Muscle of leg (tissue), 11 donors: ENCODE results near the gene RAN. TPM values are rescaled to one million over a fixed set of nuclear protein-coding genes. Genes with fewer than 3 reads are reported as not detected.
"Not testable (repeated sequence)": the region's sequence is repeated elsewhere in the genome, so short reads cannot be mapped to it uniquely, and the experiment has no call there.

Source experiments
- DNase-seq: peaks from one replicate; pipeline ENCODE4 v3.0.0; 2013
- H3K27ac ChIP-seq: one replicate; pipeline ENCODE4 v1.5.1; 2013; ENCODE audit warnings: mild to moderate bottlenecking, low read length, control low read depth
- H3K27me3 ChIP-seq: one replicate; pipeline ENCODE4 v1.6.1; 2013; ENCODE audit warnings: low read length; ENCODE audit not compliant: control insufficient read depth, insufficient read depth
- H3K36me3 ChIP-seq: one replicate; pipeline ENCODE4 v1.6.1; 2013; ENCODE audit warnings: low read length; ENCODE audit not compliant: control insufficient read depth, insufficient read depth
- H3K4me1 ChIP-seq: one replicate; pipeline ENCODE4 v1.6.1; 2013; ENCODE audit warnings: low read length; ENCODE audit not compliant: control insufficient read depth, insufficient read depth
- H3K4me3 ChIP-seq: one replicate; pipeline ENCODE4 v1.5.1; 2013; ENCODE audit warnings: low read length, control low read depth
- H3K9me3 ChIP-seq: replicated peaks from 2 replicates; pipeline ENCODE4 v1.6.1; 2013; ENCODE audit warnings: low read depth, low read length; ENCODE audit not compliant: control insufficient read depth
- WGBS: methylation state at CpG from one replicate; pipeline ENCODE4 v1.1.5; 2013; ENCODE audit warnings: missing lambda C conversion rate; ENCODE audit not compliant: insufficient coverage; 5-methylcytosine and 5-hydroxymethylcytosine counted together
- polyA plus RNA-seq, 8 donors: library from polyadenylated mRNA; unstranded; fragments of 120-200 nt; gene quantifications; one replicate each; pipeline versions ENCODE4 v1.2.1 to v1.2.3, GENCODE V29; 2013; ENCODE audit warnings: inconsistent platforms in 1 of 8, low replicate concordance in 1 of 8; ENCODE audit not compliant: insufficient read length in 8 of 8, insufficient read depth in 1 of 8
- total RNA-seq: library from RNA; stranded (reverse); fragments of 120-200 nt; gene quantifications from one replicate; pipeline ENCODE4 v1.2.4, GENCODE V29; 2013

RAN gene
- total and polyA plus RNA-seq, 9 donors: 370 to 512 (median 417) TPM

- no peaks in the 10 kb centered on the region for H3K4me1 ChIP-seq
- no peak overlapping the region for H3K27ac ChIP-seq
- H3K36me3 ChIP-seq: no peaks in the 10 kb centered on the region
- no peak overlapping the region for H3K4me3 ChIP-seq
- H3K27me3 ChIP-seq: no peaks in the 10 kb centered on the region
- no peaks in the 10 kb centered on the region for H3K9me3 ChIP-seq
- WGBS: 67% methylated on average over 1 of the region's 2 CpGs
- no peak for DNase-seq
These were observed 32.2 kb downstream of the RAN start for GRCh38 chr12:130904064-130904463.

- H3K9me3 ChIP-seq, H3K27me3 ChIP-seq, H3K36me3 ChIP-seq, DNase-seq, H3K4me3 ChIP-seq, H3K27ac ChIP-seq, H3K4me1 ChIP-seq: not testable (repeated sequence)
- WGBS: 87% methylated on average over 17 of the region's 31 CpGs
These were observed 33.1 kb downstream of the RAN start for GRCh38 chr12:130904936-130905455.

GRCh38 chr12:130909111-130909510 lies 37.2 kb downstream of the RAN start:
- DNase-seq: no peak
- no peak overlapping the region for H3K4me3 ChIP-seq
- H3K36me3 ChIP-seq: no peaks in the 10 kb centered on the region
- H3K9me3 ChIP-seq: peaks cover 3% of the 10 kb centered on the region
- H3K27ac ChIP-seq: no peak overlapping the region
- no peaks in the 10 kb centered on the region for H3K27me3 ChIP-seq
- 87% methylated on average over 4 of the region's 4 CpGs for WGBS
- no peaks in the 10 kb centered on the region for H3K4me1 ChIP-seq

GRCh38 chr12:130911193-130911592 lies 39.3 kb downstream of the RAN start:
- WGBS: no CpG with 5 or more reads among the region's 1 CpG
- peaks cover 3% of the 10 kb centered on the region for H3K9me3 ChIP-seq
- DNase-seq: no peak
- H3K36me3 ChIP-seq: no peaks in the 10 kb centered on the region
- peaks cover 3% of the 10 kb centered on the region for H3K4me1 ChIP-seq
- no peak overlapping the region for H3K4me3 ChIP-seq
- H3K27me3 ChIP-seq: peaks cover 9% of the 10 kb centered on the region
- H3K27ac ChIP-seq: no peak overlapping the region

- H3K36me3 ChIP-seq: no peaks in the 10 kb centered on the region
- no peak overlapping the region for H3K27ac ChIP-seq
- H3K4me3 ChIP-seq: no peak overlapping the region
- H3K27me3 ChIP-seq: peaks cover 15% of the 10 kb centered on the region
- DNase-seq: no peak
- peaks cover 3% of the 10 kb centered on the region for H3K9me3 ChIP-seq
- H3K4me1 ChIP-seq: peaks cover 8% of the 10 kb centered on the region
These were observed 40.1 kb downstream of the RAN start for GRCh38 chr12:130911933-130912332.

- Histone ChIP-seq H3K9me3 (no peaks in the 10 kb centered on the region), H3K27ac (no peak overlapping the region), H3K27me3 (peaks cover 27% of the 10 kb centered on the region), H3K36me3 (no peaks in the 10 kb centered on the region), H3K4me3 (peak overlapping the region; percentile 25), H3K4me1 (peaks cover 8% of the 10 kb centered on the region)
- 3% methylated on average over 30 of the region's 37 CpGs for WGBS
- DNase-seq: peak; percentile 76
These were observed 44.5 kb downstream of the RAN start for GRCh38 chr12:130916241-130916911.

GRCh38 chr12:130917607-130918006 lies 45.7 kb downstream of the RAN start:
- Histone ChIP-seq H3K36me3 (no peaks in the 10 kb centered on the region), H3K27ac (no peak overlapping the region), H3K27me3 (peaks cover 27% of the 10 kb centered on the region), H3K4me1 (peaks cover 8% of the 10 kb centered on the region), H3K9me3 (peaks cover 3% of the 10 kb centered on the region), H3K4me3 (no peak overlapping the region)
- DNase-seq: no peak
- 92% methylated on average over 12 of the region's 13 CpGs for WGBS

- peaks cover 3% of the 10 kb centered on the region for H3K9me3 ChIP-seq
- no peak overlapping the region for H3K27ac ChIP-seq
- DNase-seq: no peak
- 45% methylated on average over 1 of the region's 1 CpG for WGBS
- peaks cover 8% of the 10 kb centered on the region for H3K4me1 ChIP-seq
- no peaks in the 10 kb centered on the region for H3K36me3 ChIP-seq
- no peak overlapping the region for H3K4me3 ChIP-seq
- peaks cover 27% of the 10 kb centered on the region for H3K27me3 ChIP-seq
These were observed 47.2 kb downstream of the RAN start for GRCh38 chr12:130919086-130919485.

GRCh38 chr12:130920119-130920703 lies 48.3 kb downstream of the RAN start:
- peaks cover 3% of the 10 kb centered on the region for H3K9me3 ChIP-seq
- H3K4me1 ChIP-seq: peaks cover 9% of the 10 kb centered on the region
- no peaks in the 10 kb centered on the region for H3K36me3 ChIP-seq
- H3K27ac ChIP-seq: no peak overlapping the region
- H3K27me3 ChIP-seq: peaks cover 27% of the 10 kb centered on the region
- WGBS: 85% methylated on average over 14 of the region's 15 CpGs
- H3K4me3 ChIP-seq: no peak overlapping the region
- no peak for DNase-seq

- peaks cover 10% of the 10 kb centered on the region for H3K4me1 ChIP-seq
- DNase-seq: peak; percentile 65
- no peak overlapping the region for H3K4me3 ChIP-seq
- no peaks in the 10 kb centered on the region for H3K36me3 ChIP-seq
- peaks cover 3% of the 10 kb centered on the region for H3K9me3 ChIP-seq
- 63% methylated on average over 4 of the region's 8 CpGs for WGBS
- no peak overlapping the region for H3K27ac ChIP-seq
- peaks cover 21% of the 10 kb centered on the region for H3K27me3 ChIP-seq
These were observed 49.0 kb downstream of the RAN start for GRCh38 chr12:130920723-130921381.
